Measurements from ENCODE around the gene FAM186B. TPM values are rescaled to one million over a fixed set of nuclear protein-coding genes. Genes with fewer than 3 reads are reported as not detected.

Gene FAM186B
- total RNA-seq, 1 experiment from 2014 or later: 0.46 TPM

DNA sequence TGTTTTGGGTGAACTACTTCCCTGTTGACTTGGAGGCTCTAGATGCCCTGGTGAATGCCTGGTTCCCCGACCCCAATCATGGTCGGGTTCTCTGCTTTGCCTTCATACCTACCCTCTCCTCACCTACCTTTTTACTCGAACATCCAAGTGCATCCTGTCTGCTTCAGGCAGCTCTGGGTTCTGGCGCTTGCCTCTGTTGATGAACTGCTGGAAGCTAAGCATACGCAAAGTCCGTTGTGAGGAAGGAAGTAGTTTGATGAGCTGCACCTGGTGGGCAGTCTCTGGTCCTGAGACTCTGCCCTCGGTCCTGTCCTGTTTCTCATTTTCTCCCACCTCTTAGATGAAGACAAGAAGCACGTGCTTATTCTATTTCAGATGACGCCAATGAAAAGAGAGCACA is 53.0 kb downstream of the FAM186B start:
- Histone ChIP-seq H3K23ac (ENCODE audit: insufficient read length, low read depth, low read length) (no peak overlapping the region), H3K18ac (ENCODE audit: insufficient read length, low read depth, low read length) (no peak overlapping the region), H2BK5ac (ENCODE audit: insufficient read length, low read length) (no peak overlapping the region), H3K27me3 (ENCODE audit: insufficient read depth, low read length) (peaks cover 5% of the 10 kb centered on the region; the same call in 1 of the 2 replicates), H3K14ac (ENCODE audit: insufficient read depth, low read length) (no peak overlapping the region), H3K79me1 (ENCODE audit: insufficient read depth, low read depth, low read length, poor library complexity, severe bottlenecking) (no peaks in the 10 kb centered on the region), H4K20me1 (ENCODE audit: control insufficient read depth, insufficient read depth, insufficient read length) (no peaks in the 10 kb centered on the region), H3K56ac (ENCODE audit: insufficient read length, low read depth, low read length) (no peak overlapping the region), H3T11ph (ENCODE audit: low read length) (no peak overlapping the region), H2BK20ac (ENCODE audit: low read depth, low read length, poor library complexity, severe bottlenecking) (no peak overlapping the region), H4K5ac (ENCODE audit: insufficient read length, low read depth, low read length) (no peak overlapping the region), H4K8ac (replicated peaks; ENCODE audit: insufficient read length, low read depth, low read length) (no peak overlapping the region), H3K4ac (ENCODE audit: low read depth, low read length) (no peak overlapping the region), H3K4me2 (ENCODE audit: insufficient read depth, insufficient read length, low read length) (no peak overlapping the region), H3K27ac (ENCODE audit: insufficient read length, low read depth, low read length) (no peak overlapping the region), H3K4me1 (ENCODE audit: insufficient read depth, low read length) (no peaks in the 10 kb centered on the region), H2AFZ (ENCODE audit: low read length) (no peak overlapping the region), H3K9ac (ENCODE audit: extremely low read depth, insufficient read length, low read length) (no peak overlapping the region), H3K79me2 (ENCODE audit: insufficient read depth, low read length) (no peaks in the 10 kb centered on the region), H3K9me3 (ENCODE audit: control insufficient read depth, low read depth, low read length) (no peaks in the 10 kb centered on the region), H4K91ac (ENCODE audit: insufficient read length, low read depth, low read length) (no peak overlapping the region), H3K23me2 (ENCODE audit: insufficient read length, low read depth, low read length, poor library complexity, severe bottlenecking) (peaks cover 7% of the 10 kb centered on the region), H2BK120ac (ENCODE audit: low read depth, low read length, poor library complexity, severe bottlenecking) (no peak overlapping the region), H2BK12ac (ENCODE audit: insufficient read length, low read depth, low read length) (no peak overlapping the region), H2BK15ac (ENCODE audit: low read depth, low read length) (no peak overlapping the region), H2AK5ac (ENCODE audit: insufficient read length, low read length) (no peak overlapping the region)
- DNase-seq: no peak
- H3K4me1 Mint-ChIP-seq: peaks cover 0 to 17% of the 10 kb centered on the region in 2 experiments; a peak in 2 of 4 replicates
- H3K4me3 Mint-ChIP-seq: no peak overlapping the region
- no CpG with 5 or more reads among the region's 9 CpGs for WGBS (ENCODE audit: extremely low coverage, insufficient read length, low lambda C conversion rate)
- H3K9me3 Mint-ChIP-seq: no peaks in the 10 kb centered on the region; a peak in 1 of 5 replicates
- TF ChIP-seq, protein P1, sequence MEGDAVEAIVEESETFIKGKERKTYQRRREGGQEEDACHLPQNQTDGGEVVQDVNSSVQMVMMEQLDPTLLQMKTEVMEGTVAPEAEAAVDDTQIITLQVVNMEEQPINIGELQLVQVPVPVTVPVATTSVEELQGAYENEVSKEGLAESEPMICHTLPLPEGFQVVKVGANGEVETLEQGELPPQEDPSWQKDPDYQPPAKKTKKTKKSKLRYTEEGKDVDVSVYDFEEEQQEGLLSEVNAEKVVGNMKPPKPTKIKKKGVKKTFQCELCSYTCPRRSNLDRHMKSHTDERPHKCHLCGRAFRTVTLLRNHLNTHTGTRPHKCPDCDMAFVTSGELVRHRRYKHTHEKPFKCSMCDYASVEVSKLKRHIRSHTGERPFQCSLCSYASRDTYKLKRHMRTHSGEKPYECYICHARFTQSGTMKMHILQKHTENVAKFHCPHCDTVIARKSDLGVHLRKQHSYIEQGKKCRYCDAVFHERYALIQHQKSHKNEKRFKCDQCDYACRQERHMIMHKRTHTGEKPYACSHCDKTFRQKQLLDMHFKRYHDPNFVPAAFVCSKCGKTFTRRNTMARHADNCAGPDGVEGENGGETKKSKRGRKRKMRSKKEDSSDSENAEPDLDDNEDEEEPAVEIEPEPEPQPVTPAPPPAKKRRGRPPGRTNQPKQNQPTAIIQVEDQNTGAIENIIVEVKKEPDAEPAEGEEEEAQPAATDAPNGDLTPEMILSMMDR (conservative IDR thresholded peaks at IDR 0.05): no peak
- H3K36me3 Mint-ChIP-seq (ENCODE audit: insufficient read depth in 1 of 3, low read depth in 3 of 3): peaks cover 0 to 11% (median 10%) of the 10 kb centered on the region in 3 experiments; a peak in 4 of 7 replicates
- H3K27me3 Mint-ChIP-seq (ENCODE audit: low read depth): peaks cover 48% of the 10 kb centered on the region
- no peak overlapping the region for H3K27ac Mint-ChIP-seq
